Stimulated activated CD4-positive, alpha-beta T cell treated with anti-CD3 and anti-CD28 coated beads, Interleukin-12 subunit alpha, Interleukin-12 subunit beta, amount 100 ng/mL, for 24 hours (primary cell): ENCODE measurements around the gene WTAP.
"Not testable (repeated sequence)": the region's sequence is repeated elsewhere in the genome, so short reads cannot be mapped to it uniquely, and the experiment has no call there.

ENCODE experiments used
- DNase-seq, 2 experiments: peaks; one replicate each; pipeline ENCODE4 v3.0.0-alpha.2; 2020; ENCODE audit warnings: low read depth in 2 of 2

The WTAP gene

GRCh38 chr6:159729598-159730331 is 2.5 kb downstream of the WTAP start:
- no peak for DNase-seq

- no peak for DNase-seq
Observed at GRCh38 chr6:159730332-159730676, 3.0 kb downstream of the WTAP start.

- not testable (repeated sequence) for DNase-seq
Observed at GRCh38 chr6:159732550-159732949, 5.2 kb downstream of the WTAP start.

- DNase-seq, result not testable (repeated sequence)
Observed at GRCh38 chr6:159733395-159733794, 6.1 kb downstream of the WTAP start.

GRCh38 chr6:159736908-159737307 is 9.6 kb downstream of the WTAP start:
- DNase-seq, result no peak

- DNase-seq, result no peak
Observed at GRCh38 chr6:159739341-159739740, 12.0 kb downstream of the WTAP start.

GRCh38 chr6:159742165-159742564 is 14.9 kb downstream of the WTAP start:
- no peak for DNase-seq

- no peak for DNase-seq
Observed at GRCh38 chr6:159745081-159745480, 17.8 kb downstream of the WTAP start.

GRCh38 chr6:159746759-159747158 is 19.5 kb downstream of the WTAP start:
- no peak for DNase-seq

GRCh38 chr6:159748127-159748526 is 20.8 kb downstream of the WTAP start:
- DNase-seq, result not testable (repeated sequence)

GRCh38 chr6:159751448-159751847 is 24.1 kb downstream of the WTAP start:
- DNase-seq, result no peak

- DNase-seq, result no peak
Observed at GRCh38 chr6:159753081-159753872, 26.0 kb downstream of the WTAP start.

GRCh38 chr6:159754401-159754800 is 27.1 kb downstream of the WTAP start:
- DNase-seq, result no peak

- no peak for DNase-seq
Observed at GRCh38 chr6:159754959-159755914, 27.9 kb downstream of the WTAP start.

GRCh38 chr6:159756508-159756907 is 29.2 kb downstream of the WTAP start:
- DNase-seq, result no peak

- no peak for DNase-seq
Observed at GRCh38 chr6:159758031-159759001, 31.0 kb downstream of the WTAP start.

GRCh38 chr6:159759645-159760044 is 32.3 kb downstream of the WTAP start:
- DNase-seq, result no peak

GRCh38 chr6:159760602-159761057 is 33.3 kb downstream of the WTAP start:
- DNase-seq, result no peak

- no peak for DNase-seq
Observed at GRCh38 chr6:159761129-159761872, 34.0 kb downstream of the WTAP start.
